ENCODE data around the gene RUFY3. TPM values are rescaled to one million over a fixed set of nuclear protein-coding genes. Genes with fewer than 3 reads are reported as not detected.

The RUFY3 gene
- total RNA-seq, 2 donors from 2014 or later = 75.1 to 91.2 TPM

GRCh38 chr4:70849291-70849690 lies 127.5 kb downstream of the RUFY3 start:
- Histone ChIP-seq H3K36me3 (ENCODE audit: control insufficient read depth, insufficient read depth, low read length) (no peaks in the 10 kb centered on the region), H3K27ac (ENCODE audit: low read depth, low read length) (no peak overlapping the region), H3K9me3 (ENCODE audit: control insufficient read depth, low read length) (no peaks in the 10 kb centered on the region), H3K9ac (ENCODE audit: extremely low read depth, low read length, poor library complexity, severe bottlenecking) (no peak overlapping the region), H3K4me1 (ENCODE audit: control insufficient read depth, insufficient read depth, low read length) (no peaks in the 10 kb centered on the region), H3K4me3 (ENCODE audit: low read length) (no peak overlapping the region), H3K27me3 (ENCODE audit: control insufficient read depth, insufficient read depth, low read length, poor library complexity, severe bottlenecking) (no peaks in the 10 kb centered on the region)
- Mint-ChIP-seq H3K4me3 (no peak overlapping the region), H3K27ac (no peak overlapping the region), H3K27me3 (ENCODE audit: insufficient read depth) (no peaks in the 10 kb centered on the region), H3K36me3 (ENCODE audit: low read depth) (no peaks in the 10 kb centered on the region), H3K4me1 (peaks cover 7% of the 10 kb centered on the region), H3K9me3 (no peaks in the 10 kb centered on the region)
- 90 to 94% methylated on average over 3 to 5 of the region's 5 CpGs for WGBS, 2 experiments (ENCODE audit: insufficient coverage in 1 of 2, insufficient read length in 1 of 2)
- TF ChIP-seq CTCF (conservative IDR thresholded peaks at IDR 0.05) = no peak
- no peak for DNase-seq

- no peak overlapping the region for H3K27ac Mint-ChIP-seq
- H3K9ac ChIP-seq (ENCODE audit: extremely low read depth, low read length, poor library complexity, severe bottlenecking) = no peak overlapping the region
- 98% methylated on average over 2 of the region's 2 CpGs; no CpG with 5 or more reads in 1 of the 2 experiments for WGBS, 2 experiments (ENCODE audit: insufficient coverage in 1 of 2, insufficient read length in 1 of 2)
- no peaks in the 10 kb centered on the region for H3K36me3 ChIP-seq (ENCODE audit: control insufficient read depth, insufficient read depth, low read length)
- no peak for DNase-seq
- H3K9me3 ChIP-seq (ENCODE audit: control insufficient read depth, low read length) = no peaks in the 10 kb centered on the region
- no peaks in the 10 kb centered on the region for H3K27me3 Mint-ChIP-seq (ENCODE audit: insufficient read depth)
- no peak overlapping the region for H3K27ac ChIP-seq (ENCODE audit: low read depth, low read length)
- H3K4me1 Mint-ChIP-seq = peaks cover 5% of the 10 kb centered on the region
- no peaks in the 10 kb centered on the region for H3K27me3 ChIP-seq (ENCODE audit: control insufficient read depth, insufficient read depth, low read length, poor library complexity, severe bottlenecking)
- TF ChIP-seq CTCF (conservative IDR thresholded peaks at IDR 0.05) = no peak
- no peaks in the 10 kb centered on the region for H3K36me3 Mint-ChIP-seq (ENCODE audit: low read depth)
- no peaks in the 10 kb centered on the region for H3K9me3 Mint-ChIP-seq
- H3K4me3 ChIP-seq (ENCODE audit: low read length) = no peak overlapping the region
- no peaks in the 10 kb centered on the region for H3K4me1 ChIP-seq (ENCODE audit: control insufficient read depth, insufficient read depth, low read length)
- no peak overlapping the region for H3K4me3 Mint-ChIP-seq
These were observed 133.7 kb downstream of the RUFY3 start for GRCh38 chr4:70855464-70855863.

Other genes with a start within 250 kb of the RUFY3 start
- not detected for gene MUC7, start 249.8 kb upstream of the RUFY3 start, total RNA-seq
- not detected for gene AMTN, start 203.4 kb upstream of the RUFY3 start, total RNA-seq
- gene AMBN, start 129.7 kb upstream of the RUFY3 start, total RNA-seq = not detected
- gene ENAM, start 93.2 kb upstream of the RUFY3 start, total RNA-seq = not detected
- gene JCHAIN, start 55.5 kb upstream of the RUFY3 start, total RNA-seq = not detected
- 10 to 100 TPM; 36.0 to 37.8 TPM for gene UTP3, start 33.4 kb upstream of the RUFY3 start, total RNA-seq
- 100 to 1,000 TPM; 108 to 123 TPM for gene GRSF1, start 117.9 kb downstream of the RUFY3 start, total RNA-seq
- 10 to 100 TPM; 28.7 to 30.5 TPM for gene MOB1B, start 180.4 kb downstream of the RUFY3 start, total RNA-seq